AG04449 (cell line): Measurements from ENCODE around the gene AFAP1.

Experiments used
- CTCF ChIA-PET: fragments of 350-600 bp; formaldehyde crosslinking; extraction: SDS; loops from one replicate; lab custom pipeline; 2021; ENCODE audit warnings: antibody characterized with exemption; lab: Yijun Ruan, JAX
- POLR2A ChIA-PET: fragments of 400-600, 350-600 bp; formaldehyde crosslinking; extraction: SDS; loops from one replicate; lab custom pipeline; 2020; ENCODE audit warnings: antibody characterized with exemption, inconsistent platforms; lab: Yijun Ruan, JAX
- DNase-seq: peaks from one replicate; pipeline ENCODE4 v3.0.0-alpha.2; 2010; ENCODE audit warnings: low read depth, low spot score
- H3K4me3 ChIP-seq: 2 replicates; pipeline ENCODE4 v1.5.1; 2011; ENCODE audit warnings: low read depth, mild to moderate bottlenecking, control low read depth, low read length
- TF ChIP-seq, protein P1 (sequence below): IDR thresholded peaks from one replicate; pipeline ENCODE4 v1.5.1; 2011; ENCODE audit warnings: mild to moderate bottlenecking, moderate library complexity, low read length, control low read depth, inconsistent platforms; ENCODE audit not compliant: insufficient read depth; ENCODE audit errors: missing control alignments

AFAP1 gene

DNA sequence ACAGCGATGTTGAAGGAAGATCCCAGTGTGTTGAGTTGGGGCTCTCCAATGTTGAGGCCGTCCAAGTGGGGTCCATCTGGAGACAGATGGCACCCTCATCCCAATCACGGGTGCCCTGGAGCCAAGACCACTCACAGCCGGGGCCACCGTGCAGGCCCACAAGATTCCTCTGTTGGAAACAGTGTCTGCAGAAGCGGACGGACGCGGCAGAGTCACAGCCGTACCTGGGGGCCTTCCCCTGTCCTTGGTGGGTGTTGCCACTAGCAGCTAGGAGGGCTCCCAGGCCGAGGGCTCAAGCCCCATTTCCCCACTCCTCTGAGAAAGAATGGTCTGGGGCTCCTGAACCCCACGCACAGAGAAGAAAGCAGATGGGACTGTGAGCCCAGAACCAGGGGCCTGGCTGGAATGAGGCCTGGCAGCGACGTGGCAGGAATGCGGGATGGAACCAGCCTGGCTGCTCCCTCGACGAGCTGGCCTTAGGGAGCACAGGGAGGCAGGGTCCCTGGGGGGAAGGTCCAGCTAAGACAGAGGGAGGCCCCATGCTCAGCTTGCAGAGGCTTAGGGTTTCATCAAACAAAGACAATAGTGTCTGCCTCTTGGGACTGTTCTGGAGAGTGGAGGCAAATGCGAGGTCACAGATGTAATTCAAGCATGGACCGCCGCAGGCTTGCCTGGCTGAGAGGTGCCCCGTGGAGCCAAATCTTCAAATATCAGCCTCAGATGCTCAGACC lies 228.9 kb downstream of the AFAP1 start:
- no peak for DNase-seq
- ChIA-PET POLR2A (no interaction called here), CTCF (interaction anchor here (1.9 to 2.2 kb wide), 2 partner anchors 9 kb away, joined by 9 to 11 read pairs; no protein-coding TSS in a partner anchor)
- H3K4me3 ChIP-seq, result no peak overlapping the region
- TF ChIP-seq, protein P1, sequence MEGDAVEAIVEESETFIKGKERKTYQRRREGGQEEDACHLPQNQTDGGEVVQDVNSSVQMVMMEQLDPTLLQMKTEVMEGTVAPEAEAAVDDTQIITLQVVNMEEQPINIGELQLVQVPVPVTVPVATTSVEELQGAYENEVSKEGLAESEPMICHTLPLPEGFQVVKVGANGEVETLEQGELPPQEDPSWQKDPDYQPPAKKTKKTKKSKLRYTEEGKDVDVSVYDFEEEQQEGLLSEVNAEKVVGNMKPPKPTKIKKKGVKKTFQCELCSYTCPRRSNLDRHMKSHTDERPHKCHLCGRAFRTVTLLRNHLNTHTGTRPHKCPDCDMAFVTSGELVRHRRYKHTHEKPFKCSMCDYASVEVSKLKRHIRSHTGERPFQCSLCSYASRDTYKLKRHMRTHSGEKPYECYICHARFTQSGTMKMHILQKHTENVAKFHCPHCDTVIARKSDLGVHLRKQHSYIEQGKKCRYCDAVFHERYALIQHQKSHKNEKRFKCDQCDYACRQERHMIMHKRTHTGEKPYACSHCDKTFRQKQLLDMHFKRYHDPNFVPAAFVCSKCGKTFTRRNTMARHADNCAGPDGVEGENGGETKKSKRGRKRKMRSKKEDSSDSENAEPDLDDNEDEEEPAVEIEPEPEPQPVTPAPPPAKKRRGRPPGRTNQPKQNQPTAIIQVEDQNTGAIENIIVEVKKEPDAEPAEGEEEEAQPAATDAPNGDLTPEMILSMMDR, result no peak

DNA sequence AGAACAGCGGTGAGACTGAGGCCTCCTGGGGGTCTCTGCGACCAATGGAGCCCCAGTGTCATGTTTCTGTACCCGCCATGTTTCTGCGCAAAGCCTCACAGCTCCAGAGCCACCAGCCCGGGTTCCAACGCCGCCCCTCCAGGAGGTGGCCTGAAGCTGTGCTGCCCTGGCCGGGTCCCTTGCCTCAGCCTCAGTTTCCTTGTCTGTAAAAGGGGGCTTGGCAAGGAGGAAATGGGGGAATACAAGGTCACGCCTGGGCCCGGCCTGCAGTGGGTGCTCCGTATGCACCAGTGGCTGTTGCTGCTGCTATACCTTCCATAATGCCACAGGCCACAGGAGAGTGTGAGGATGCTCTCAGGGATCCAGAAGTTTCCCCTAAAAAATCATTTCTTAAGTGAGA lies 229.5 kb downstream of the AFAP1 start:
- no peak for DNase-seq
- POLR2A ChIA-PET, result no interaction called here
- TF ChIP-seq, protein P1, result no peak
- no peak overlapping the region for H3K4me3 ChIP-seq
- CTCF ChIA-PET, result interaction anchor here (2.2 kb wide), 1 partner anchor 10 kb away, joined by 9 read pairs; no protein-coding TSS in a partner anchor

DNA sequence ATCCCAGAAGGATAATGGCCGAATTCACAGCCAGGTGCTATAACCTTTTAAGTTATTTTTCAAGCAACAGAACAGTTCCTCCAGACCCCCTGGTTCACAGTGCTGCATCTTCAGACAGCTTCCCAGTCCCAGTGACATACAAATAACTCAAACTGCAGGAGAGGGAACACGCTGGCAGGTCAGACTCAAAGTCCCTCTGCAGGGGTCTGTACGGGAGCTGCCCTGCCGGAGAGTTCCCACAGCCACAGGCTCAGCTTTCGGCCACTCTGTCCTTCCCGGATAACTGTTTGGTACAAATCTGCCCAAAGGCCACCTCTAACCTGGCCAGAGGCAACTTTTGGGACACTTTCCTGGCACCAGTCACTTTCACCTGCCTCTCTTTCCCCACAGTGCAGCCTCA lies 230.2 kb downstream of the AFAP1 start:
- TF ChIP-seq, protein P1, result no peak
- POLR2A ChIA-PET, result no interaction called here
- CTCF ChIA-PET, result interaction anchor here (2.2 kb wide), 1 partner anchor 11 kb away, joined by 9 read pairs; no protein-coding TSS in a partner anchor

DNA sequence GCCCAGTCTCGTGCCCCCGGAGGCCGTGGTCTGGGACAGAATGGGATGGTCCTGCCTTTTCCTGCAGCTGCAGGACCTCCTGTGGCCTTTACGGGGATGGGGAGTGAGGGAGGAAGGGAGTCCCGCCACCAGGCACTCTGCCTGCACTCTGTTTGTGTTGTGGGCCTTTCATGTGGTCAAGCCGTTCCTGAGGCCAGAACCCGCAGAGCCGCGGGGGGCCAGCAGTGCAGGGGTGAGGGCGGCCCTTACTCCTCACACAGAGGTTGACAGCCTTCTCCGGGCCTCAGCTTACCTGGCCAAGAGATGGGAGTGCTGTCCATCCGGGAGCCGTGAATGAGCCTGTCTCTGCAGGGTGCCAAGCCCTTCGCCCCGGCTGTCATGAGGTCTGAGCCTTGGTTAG lies 230.7 kb downstream of the AFAP1 start:
- no peak overlapping the region for H3K4me3 ChIP-seq
- DNase-seq, result no peak
- TF ChIP-seq, protein P1, result no peak
- CTCF ChIA-PET, result interaction anchor here (2.2 kb wide), 1 partner anchor 11 kb away, joined by 9 read pairs; no protein-coding TSS in a partner anchor
- POLR2A ChIA-PET, result no interaction called here

More for the DNA sequence above, 230.2 kb downstream of the AFAP1 start:
- no peak for DNase-seq
- H3K4me3 ChIP-seq, result no peak overlapping the region
